Activated CD4-positive, CD25-positive, alpha-beta regulatory T cell treated with anti-CD3 and anti-CD28 coated beads, Interleukin-2, amount 50 U/mL, for 72 hours (primary cell): ENCODE results near the gene LENG1.
"Not testable (repeated sequence)": the region's sequence is repeated elsewhere in the genome, so short reads cannot be mapped to it uniquely, and the experiment has no call there.

Experiments used
- DNase-seq: peaks from one replicate; pipeline ENCODE4 v3.0.0; 2021

LENG1 gene

DNA sequence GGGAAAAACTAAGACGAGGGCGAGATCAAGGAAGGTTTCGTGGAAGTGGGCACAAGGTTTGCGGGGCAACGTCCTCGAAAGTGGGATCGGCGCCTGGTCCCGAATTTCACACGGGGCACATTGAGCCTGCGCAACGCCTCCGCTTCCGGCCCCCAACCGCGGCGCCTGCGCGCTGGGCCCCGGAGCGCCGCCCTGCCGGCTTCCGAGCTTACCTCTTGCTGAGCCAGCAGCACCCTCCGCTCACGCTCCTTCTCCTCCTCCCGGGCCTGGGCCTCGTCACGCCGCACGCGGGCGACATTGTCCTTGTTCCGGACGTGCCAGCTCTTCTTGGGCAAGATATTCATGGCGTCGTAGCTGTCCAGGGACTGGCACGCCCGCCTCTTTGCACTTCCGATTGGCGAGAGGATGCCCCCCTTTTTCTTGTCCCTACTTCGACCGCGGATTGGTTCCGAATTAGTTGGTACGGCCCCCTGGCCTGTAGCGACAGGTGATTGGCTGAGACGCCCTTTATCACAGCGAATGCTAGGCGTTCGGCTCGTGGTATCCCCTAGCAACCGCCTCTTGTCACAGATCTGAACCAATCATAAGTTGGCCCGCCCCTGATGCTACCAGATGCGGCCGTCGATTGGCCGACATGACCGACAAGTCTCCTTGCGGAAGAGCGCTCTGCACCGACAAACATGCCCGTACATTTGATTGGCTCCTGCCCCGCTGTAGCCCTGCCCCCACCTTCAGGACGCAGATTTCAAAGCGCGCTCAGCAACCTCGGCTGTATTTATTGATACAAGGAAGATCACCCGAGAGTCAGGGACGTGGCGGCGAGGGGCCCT, at the start of gene LENG1:
TSS of gene LENG1 (minus strand) at position 370 of the 830 bp plus-strand sequence. CDS start at position 344, 26 bp downstream.
- DNase-seq = peak; percentile 94

DNA sequence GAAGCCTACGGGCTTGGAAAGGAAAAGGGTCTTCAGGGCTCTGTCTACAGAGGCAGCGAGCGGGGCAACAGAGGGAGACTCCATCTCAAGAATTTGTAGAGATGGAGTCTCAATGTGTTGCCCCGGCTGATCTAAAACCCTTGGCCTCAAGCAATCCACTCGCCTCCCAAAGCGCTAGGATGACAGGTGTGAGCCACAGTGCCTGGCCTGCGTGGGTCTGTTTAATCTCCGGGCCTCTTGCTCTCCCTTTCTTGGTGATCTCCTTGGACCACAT, 49.2 kb upstream of the LENG1 start:
- no peak for DNase-seq

DNA sequence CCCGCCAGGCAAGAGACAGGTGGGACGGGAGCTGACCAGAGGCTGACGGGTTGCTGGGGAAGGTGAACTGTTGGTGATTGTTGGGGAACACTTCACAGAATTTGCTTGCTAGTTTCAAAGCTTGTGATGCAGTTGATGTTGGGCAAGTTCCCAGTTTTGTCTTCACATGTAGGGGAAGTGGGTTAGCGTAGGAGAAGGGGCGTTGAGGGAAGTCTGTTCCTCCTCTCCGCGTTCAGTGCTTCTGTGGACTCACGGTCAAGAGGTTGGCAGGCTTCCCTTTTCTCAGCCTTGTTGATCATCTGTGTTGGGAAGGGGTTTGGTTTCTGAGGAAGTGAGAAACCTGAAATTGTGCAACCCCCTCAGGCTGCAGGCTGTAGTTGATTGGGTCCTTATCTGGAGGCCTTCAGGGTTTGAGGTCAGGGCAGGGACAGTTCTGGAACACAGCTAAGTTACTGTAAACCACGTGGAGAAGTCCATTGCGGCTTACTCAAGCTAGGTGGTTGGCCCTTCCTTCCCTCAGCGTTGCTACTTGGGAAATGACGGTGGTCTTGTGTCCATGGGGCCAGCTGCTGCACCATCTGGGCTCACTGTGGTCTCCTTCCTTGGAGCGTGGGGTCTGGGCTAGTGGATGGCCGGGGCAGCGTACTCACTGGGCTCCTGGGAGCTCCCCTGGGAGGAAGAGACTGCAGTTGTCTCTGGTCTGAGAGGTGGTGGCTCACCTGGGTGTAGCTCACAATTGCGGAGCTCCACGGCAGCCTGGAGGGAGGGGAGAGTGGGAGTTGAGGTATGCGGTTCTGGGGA, 48.7 kb upstream of the LENG1 start:
- no peak for DNase-seq

DNA sequence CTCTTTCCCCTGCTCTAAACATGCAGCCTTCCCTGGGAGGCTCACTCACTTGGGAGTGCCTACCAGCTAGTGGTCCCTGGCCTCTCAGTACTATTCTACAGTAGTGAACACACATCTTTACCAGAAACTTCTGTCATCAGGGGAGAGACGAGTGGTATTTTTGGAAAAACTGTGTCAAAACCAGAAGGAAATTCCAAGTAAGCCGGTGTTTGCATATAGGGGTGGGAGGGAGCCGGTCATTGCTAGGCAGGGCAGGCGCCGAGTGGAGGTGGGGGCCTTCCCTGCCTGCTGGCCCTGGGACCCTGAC, 48.1 kb upstream of the LENG1 start:
- no peak for DNase-seq

- DNase-seq = not testable (repeated sequence)
These were observed 47.7 kb upstream of the LENG1 start for GRCh38 chr19:54207193-54207592.

DNA sequence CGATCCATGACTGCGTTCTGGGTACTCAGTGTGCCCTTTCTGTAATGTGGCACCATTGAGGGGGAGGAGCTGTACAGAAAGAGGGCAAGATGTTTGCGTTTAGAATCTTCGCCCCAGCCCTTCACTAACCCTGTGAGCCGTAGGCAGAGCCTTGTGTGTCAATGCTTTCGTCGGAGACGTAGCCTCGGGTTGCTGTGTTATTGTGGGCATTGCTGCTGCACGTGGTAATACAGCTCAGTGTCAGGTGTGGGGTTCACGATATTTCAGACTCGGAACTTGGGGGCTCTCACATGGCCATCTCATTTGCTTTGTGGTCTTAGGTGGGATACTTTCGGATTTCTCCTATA, 47.3 kb upstream of the LENG1 start:
- DNase-seq = no peak

DNA sequence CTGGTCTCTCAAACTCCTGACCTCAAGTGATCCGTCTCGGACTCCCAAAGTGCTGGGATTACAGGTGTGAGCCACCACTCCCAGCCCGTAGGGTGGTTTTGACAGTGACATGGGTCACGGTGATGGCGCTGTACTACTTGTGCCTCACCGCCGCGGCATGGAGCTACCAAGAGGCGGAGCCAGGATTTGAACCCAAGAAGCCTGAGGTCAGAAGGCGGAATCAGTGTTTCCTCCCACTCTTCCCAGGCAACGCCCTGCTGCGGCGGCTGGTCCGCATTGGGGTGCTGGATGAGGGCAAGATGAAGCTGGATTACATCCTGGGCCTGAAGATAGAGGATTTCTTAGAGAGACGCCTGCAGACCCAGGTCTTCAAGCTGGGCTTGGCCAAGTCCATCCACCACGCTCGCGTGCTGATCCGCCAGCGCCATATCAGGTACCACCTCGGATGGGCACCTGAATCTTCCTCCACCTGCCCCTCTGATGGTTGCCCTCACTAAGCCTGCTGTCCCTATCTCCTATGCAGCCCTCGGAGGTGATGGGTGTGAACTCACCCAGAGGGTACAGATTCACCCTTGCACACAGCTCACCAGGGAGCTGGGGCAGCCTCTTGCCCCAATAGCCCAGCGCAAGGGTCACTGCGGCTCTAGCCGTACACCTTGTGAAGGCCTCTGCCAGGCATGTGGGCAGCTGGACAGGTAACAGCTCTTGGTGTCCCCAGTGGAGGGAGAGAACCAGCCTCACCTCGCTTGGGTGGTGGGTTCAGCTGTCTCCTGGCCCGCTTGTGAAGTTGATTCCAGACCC, 46.7 kb upstream of the LENG1 start:
- DNase-seq = no peak

GRCh38 chr19:54204767-54205468, 45.4 kb upstream of the LENG1 start:
- DNase-seq = no peak

DNA sequence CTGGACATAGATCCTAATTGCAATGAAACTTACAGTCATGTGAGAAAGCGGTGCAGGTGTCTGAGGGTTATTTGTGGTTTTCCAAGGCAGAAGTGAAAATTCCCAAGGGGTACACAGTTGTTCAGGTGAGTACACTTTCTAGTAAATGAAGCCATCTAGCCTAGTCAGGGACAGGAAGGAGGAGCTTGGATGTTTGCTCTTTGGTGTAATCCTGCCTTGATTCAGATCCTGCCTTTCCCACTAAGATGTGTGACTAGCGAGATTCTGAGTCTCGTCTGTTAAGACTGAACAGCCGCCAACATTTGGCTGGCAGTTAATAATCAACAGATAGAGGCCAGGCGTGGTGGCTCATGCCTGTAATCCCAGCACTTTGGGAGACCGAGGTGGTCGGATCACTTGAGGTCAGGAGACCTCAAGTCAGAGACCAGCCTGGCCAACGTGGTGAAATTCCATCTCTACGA, 43.7 kb upstream of the LENG1 start:
- no peak for DNase-seq

- no peak for DNase-seq
These were observed 42.5 kb upstream of the LENG1 start for GRCh38 chr19:54201980-54202379.

DNA sequence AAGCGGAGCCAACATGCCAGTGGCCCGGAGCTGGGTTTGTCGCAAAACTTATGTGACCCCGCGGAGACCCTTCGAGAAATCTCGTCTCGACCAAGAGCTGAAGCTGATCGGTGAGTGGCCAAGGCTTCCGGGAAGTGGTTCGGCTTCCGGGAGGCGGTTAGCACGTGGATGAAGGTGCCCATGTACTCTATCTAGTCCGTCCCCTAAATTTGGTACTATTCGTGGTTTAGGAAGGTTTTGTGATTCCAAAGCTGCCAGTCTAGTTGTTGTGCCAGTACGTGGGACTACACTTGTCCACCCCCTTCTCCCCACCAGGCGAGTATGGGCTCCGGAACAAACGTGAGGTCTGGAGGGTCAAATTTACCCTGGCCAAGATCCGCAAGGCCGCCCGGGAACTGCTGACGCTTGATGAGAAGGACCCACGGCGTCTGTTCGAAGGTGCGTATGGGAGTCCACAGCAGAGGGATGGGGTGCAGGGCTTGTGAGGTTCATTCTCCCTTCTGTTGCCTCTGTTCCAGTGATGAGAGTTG, 41.7 kb upstream of the LENG1 start:
- DNase-seq = no peak

- DNase-seq = no peak
These were observed 39.9 kb upstream of the LENG1 start for GRCh38 chr19:54199401-54199800.

GRCh38 chr19:54197121-54197520, 37.6 kb upstream of the LENG1 start:
- no peak for DNase-seq

DNA sequence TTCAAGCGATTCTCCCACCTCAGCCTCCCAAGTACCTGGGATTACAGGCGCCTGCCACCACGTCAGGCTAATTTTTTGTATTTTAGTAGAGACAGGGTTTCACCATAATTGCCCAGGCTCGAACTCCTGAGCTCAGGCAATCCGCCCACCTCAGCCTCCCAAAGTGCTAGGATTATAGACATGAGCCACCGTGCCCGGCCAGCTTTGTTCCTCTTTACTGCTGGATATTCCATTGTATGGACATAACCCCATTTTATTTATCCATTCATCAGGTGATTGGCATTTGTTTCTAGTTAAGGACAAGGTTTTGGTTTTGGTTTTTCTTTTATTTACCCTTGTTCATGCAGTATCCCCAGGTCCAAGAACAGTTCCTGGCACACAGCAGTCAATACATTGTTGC, 37.0 kb upstream of the LENG1 start:
- DNase-seq = no peak

DNA sequence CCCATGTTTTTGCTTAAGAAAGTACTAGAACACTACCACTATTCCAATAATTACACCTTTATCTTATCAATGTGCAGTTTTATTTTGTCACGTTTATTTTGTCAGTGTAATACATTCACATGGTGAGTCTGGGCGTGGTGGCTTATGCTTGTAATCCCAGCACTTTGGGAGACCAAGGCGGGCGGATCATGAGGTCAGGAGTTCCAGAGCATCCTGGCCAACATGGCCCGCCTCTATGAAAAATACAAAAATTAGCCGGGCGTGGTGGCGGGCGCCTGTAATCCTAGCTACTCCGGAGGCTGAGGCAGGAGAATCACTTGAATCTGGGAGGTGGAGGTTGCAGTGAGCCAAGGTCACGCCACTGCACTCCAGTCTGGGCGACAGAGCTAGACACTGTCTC, 34.9 kb upstream of the LENG1 start:
- not testable (repeated sequence) for DNase-seq

DNA sequence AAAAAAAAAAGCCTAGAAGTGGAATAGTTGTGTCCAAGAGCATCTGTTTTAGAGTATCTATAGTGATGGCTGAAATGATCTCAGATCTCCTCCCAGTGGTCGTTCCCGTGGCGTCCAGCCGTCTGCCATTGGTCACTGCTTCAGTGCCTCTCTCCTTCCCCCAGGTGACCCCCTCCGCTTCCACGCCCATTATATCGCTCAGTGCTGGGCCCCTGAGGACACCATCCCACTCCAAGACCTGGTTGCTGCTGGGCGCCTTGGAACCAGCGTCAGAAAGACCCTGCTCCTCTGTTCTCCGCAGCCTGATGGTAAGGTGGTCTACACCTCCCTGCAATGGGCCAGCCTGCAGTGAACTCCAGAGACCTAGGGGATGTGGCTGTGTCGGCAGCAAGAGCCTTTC, 33.5 kb upstream of the LENG1 start:
- no peak for DNase-seq

- no peak for DNase-seq
These were observed 32.4 kb upstream of the LENG1 start for GRCh38 chr19:54191811-54192453.

DNA sequence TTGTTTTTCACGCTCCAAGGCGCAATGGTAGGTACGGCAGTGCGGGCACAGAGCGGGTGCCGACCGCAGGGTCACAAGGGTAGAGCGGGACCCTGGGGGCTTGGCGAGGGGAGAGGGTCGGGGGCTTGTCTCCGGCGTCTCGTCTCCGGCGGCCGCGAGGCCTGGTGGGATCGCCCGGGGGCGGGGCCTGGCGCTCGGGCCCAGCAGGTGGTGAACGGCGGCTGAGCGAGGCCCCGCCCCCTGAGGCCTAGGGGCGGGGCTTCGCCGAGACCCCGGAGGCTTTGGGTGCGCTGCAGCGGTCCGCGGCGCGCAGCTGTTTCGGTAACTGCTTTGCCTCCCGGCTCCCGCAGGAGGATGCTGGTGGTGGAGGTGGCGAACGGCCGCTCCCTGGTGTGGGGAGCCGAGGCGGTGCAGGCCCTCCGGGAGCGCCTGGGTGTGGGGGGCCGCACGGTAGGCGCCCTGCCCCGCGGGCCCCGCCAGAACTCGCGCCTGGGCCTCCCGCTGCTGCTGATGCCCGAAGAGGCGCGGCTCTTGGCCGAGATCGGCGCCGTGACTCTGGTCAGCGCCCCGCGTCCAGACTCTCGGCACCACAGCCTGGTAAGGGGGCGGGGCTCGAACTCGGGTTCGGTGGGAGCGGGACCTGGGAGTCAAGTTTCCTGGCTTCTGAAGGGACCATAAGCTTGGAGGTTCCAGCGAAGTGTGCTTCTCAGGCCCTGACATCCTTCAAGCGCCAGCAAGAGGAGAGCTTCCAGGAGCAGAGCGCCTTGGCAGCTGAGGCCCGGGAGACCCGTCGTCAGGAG, 31.7 kb upstream of the LENG1 start, which contains the start of gene TSEN34:
TSS of gene TSEN34 (plus strand) at position 298 of the 800 bp plus-strand sequence. CDS start at position 355, 57 bp downstream.
- no peak for DNase-seq

DNA sequence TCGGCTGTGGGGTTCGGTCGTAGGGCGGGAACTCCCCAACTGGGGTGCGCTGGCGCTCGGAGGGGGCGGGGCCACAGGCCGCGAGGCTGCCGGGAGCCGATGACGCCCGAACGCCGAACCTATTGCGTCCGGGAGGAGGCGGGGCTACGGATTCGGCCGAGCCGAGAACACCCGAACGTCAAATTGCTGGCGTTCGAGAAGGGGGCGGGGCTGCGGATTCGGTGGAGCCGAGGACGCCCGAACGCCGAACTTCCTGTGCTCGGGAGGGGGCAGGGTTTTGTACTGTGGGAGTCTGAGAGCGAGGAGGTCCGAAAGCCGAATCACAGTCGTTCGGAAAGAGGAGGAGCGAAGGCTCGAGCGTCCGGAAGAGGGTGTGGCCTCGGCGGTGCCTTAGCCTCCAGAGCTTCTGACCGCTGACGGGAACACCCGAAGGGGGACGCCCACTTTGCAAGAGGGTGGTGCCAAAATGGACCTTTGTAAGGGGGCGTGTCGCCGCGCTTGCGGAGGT, 31.0 kb upstream of the LENG1 start:
- DNase-seq = peak; percentile 99

- DNase-seq = peak; percentile 100
These were observed 30.4 kb upstream of the LENG1 start for GRCh38 chr19:54189735-54190502.
